ENCODE data around the gene TIMP2.
A peak's percentile ranks its signal among the peaks of the same experiment; 100 is the strongest.

- TF ChIP-seq, protein P1, sequence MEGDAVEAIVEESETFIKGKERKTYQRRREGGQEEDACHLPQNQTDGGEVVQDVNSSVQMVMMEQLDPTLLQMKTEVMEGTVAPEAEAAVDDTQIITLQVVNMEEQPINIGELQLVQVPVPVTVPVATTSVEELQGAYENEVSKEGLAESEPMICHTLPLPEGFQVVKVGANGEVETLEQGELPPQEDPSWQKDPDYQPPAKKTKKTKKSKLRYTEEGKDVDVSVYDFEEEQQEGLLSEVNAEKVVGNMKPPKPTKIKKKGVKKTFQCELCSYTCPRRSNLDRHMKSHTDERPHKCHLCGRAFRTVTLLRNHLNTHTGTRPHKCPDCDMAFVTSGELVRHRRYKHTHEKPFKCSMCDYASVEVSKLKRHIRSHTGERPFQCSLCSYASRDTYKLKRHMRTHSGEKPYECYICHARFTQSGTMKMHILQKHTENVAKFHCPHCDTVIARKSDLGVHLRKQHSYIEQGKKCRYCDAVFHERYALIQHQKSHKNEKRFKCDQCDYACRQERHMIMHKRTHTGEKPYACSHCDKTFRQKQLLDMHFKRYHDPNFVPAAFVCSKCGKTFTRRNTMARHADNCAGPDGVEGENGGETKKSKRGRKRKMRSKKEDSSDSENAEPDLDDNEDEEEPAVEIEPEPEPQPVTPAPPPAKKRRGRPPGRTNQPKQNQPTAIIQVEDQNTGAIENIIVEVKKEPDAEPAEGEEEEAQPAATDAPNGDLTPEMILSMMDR (IDR thresholded peaks at IDR 0.05) = peak in 1 of 4 experiments; percentile 44
- no peak for TF ChIP-seq POLR2A (IDR thresholded peaks at IDR 0.05)
Observed at GRCh38 chr17:78896091-78896833, 28.9 kb downstream of the TIMP2 start.

Measured in gastroesophageal sphincter (tissue), 3 donors.